Measurements from ENCODE around the gene FBN2. TPM values are rescaled to one million over a fixed set of nuclear protein-coding genes. Genes with fewer than 3 reads are reported as not detected.

The FBN2 gene
- total RNA-seq, 1 experiment from 2014 or later: 0.42 TPM

DNA sequence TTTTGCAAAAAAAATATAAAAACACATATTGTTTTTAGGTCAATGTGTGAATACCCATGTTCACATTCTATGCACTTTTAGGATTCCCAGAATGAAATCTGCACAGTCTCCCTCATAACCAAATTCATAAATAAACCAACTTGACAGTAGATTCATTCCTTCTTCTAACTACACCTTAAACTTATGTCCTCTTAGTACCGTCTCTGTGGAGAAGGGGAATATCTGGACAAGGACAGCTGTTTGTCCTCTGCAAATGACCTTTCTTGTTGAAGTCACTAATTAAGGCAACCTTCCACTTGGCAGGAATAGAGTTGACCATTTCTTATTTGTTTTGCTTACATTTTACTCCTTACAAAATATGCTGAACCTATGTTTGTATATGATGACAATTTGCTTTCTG lies 71.1 kb downstream of the FBN2 start:
- Histone ChIP-seq H3K9ac (ENCODE audit: low read length) (no peak overlapping the region), H3K79me2 (ENCODE audit: insufficient read depth, low read length) (no peaks in the 10 kb centered on the region), H3K27ac (ENCODE audit: low read depth, low read length) (no peak overlapping the region), H4K20me1 (ENCODE audit: insufficient read depth) (no peaks in the 10 kb centered on the region), H3K27me3 (ENCODE audit: insufficient read depth, low read length) (no peaks in the 10 kb centered on the region), H3K4me3 (replicated peaks in 1 of 2; ENCODE audit: low read depth in 1 of 2, low read length in 2 of 2) (no peak overlapping the region), H3K9me2 (ENCODE audit: insufficient read depth) (no peaks in the 10 kb centered on the region), H2AFZ (ENCODE audit: low read depth, low read length, poor library complexity, severe bottlenecking) (no peak overlapping the region), H3K36me3 (ENCODE audit: control insufficient read depth in 1 of 2, insufficient read depth in 2 of 2, low read length in 2 of 2) (no peaks in the 10 kb centered on the region), H3K4me1 (ENCODE audit: control insufficient read depth in 1 of 2, insufficient read depth in 2 of 2, low read length in 2 of 2) (no peaks in the 10 kb centered on the region), H3K4me2 (ENCODE audit: low read length) (no peak overlapping the region), H3K9me3 (ENCODE audit: control insufficient read depth in 1 of 2, insufficient read depth in 1 of 2, low read depth in 1 of 2, low read length in 2 of 2) (no peaks in the 10 kb centered on the region)
- ATAC-seq (no peak), DNase-seq (ENCODE audit: low read depth, low spot score) (no peak)
- TF ChIP-seq, protein P1, sequence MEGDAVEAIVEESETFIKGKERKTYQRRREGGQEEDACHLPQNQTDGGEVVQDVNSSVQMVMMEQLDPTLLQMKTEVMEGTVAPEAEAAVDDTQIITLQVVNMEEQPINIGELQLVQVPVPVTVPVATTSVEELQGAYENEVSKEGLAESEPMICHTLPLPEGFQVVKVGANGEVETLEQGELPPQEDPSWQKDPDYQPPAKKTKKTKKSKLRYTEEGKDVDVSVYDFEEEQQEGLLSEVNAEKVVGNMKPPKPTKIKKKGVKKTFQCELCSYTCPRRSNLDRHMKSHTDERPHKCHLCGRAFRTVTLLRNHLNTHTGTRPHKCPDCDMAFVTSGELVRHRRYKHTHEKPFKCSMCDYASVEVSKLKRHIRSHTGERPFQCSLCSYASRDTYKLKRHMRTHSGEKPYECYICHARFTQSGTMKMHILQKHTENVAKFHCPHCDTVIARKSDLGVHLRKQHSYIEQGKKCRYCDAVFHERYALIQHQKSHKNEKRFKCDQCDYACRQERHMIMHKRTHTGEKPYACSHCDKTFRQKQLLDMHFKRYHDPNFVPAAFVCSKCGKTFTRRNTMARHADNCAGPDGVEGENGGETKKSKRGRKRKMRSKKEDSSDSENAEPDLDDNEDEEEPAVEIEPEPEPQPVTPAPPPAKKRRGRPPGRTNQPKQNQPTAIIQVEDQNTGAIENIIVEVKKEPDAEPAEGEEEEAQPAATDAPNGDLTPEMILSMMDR (IDR thresholded peaks at IDR 0.05 in 2 of 3, conservative IDR thresholded peaks at IDR 0.05 in 1 of 3; ENCODE audit: borderline replicate concordance in 1 of 3, insufficient read depth in 1 of 3, low read depth in 2 of 3, low read length in 2 of 3): no peak
- TF ChIP-seq JUND (IDR thresholded peaks at IDR 0.05) (no peak), CBX3 (IDR thresholded peaks at IDR 0.05; ENCODE audit: low read depth) (no peak), ELF1 (IDR thresholded peaks at IDR 0.05; ENCODE audit: borderline replicate concordance, low read depth) (no peak), REST (IDR thresholded peaks at IDR 0.05; ENCODE audit: low read depth) (no peak), YY1 (IDR thresholded peaks at IDR 0.05; ENCODE audit: extremely low read depth, insufficient replicate concordance, low read depth, low read length) (no peak), SP1 (IDR thresholded peaks at IDR 0.05; ENCODE audit: low read depth) (no peak), RAD21 (IDR thresholded peaks at IDR 0.05; ENCODE audit: low read depth) (no peak)
- RAD21 ChIA-PET (ENCODE audit: low non-redundant PET in 1 of 2, low total read pairs in 2 of 2, uncharacterized antibody in 2 of 2, unreplicated experiment in 2 of 2): no interaction called here
- CTCF ChIA-PET: no interaction called here
- intact Hi-C loops (cut with micrococcal nuclease): no loop called here
- POLR2A ChIA-PET: no interaction called here
- BruUV-seq (replicated peaks): no TSS peak
